Embryonic facial prominence (tissue), 1 donor: Measurements from ENCODE around the gene RPH3AL.
"Not testable (repeated sequence)": the region's sequence is repeated elsewhere in the genome, so short reads cannot be mapped to it uniquely, and the experiment has no call there.

Experiments used
- DNase-seq: peaks from one replicate; pipeline ENCODE4 v3.0.0-alpha.2; 2016; ENCODE audit errors: extremely low spot score

RPH3AL gene

GRCh38 chr17:320139-320538 is 32.5 kb downstream of the RPH3AL start:
- no peak for DNase-seq

DNA sequence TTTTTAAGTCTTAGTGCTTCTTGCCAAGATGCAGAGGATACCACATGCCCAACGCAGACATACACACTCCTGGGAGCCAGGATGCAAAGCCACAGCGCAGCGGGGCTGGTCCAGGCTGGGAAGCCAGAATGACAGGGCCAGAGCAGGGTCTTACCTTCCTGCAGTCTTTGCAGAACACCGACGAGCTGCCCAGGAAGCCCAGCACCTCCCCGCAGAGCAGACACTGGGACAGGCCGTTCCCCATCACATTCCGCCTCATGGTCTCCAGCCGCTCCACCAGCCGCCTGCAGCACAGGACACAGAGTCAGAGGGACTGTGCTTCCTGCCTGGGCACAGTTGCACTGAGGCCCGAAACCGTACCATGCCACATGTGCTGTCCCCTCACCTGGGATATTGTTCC is 33.3 kb downstream of the RPH3AL start:
- DNase-seq, result no peak

DNA sequence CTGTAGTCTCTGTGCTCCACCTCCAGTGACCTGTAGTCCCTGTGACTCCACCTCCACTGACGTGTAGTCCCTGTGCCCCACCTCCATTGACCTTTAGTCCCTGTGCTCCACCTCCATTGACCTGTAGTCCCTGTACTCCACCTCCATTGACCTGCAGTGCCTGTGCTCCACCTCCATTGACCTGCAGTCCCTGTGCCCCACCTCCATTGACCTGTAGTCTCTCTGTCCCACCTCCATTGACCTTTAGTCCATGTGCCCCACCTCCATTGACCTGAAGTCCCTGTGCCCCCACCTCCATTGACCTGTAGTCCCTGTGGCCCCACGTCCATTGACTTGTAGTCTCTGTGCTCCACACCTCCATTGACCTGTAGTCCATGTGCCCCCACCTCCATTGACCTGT is 35.5 kb downstream of the RPH3AL start:
- DNase-seq, result not testable (repeated sequence)

- not testable (repeated sequence) for DNase-seq
Measured at GRCh38 chr17:315399-315798, 37.2 kb downstream of the RPH3AL start.

DNA sequence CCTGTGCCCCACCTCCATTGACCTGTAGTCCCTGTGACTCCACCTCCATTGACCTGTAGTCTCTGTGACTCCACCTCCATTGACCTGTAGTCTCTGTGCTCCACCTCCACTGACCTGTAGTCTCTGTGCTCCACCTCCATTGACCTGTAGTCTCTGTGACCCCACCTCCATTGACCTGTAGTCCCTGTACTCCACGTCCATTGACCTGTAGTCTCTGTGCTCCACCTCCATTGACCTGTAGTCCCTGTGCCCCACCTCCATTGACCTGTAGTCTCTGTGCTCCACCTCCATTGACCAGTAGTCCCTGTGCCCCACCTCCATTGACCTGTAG is 38.0 kb downstream of the RPH3AL start:
- not testable (repeated sequence) for DNase-seq

- no peak for DNase-seq
Measured at GRCh38 chr17:313911-314613, 38.5 kb downstream of the RPH3AL start.

DNA sequence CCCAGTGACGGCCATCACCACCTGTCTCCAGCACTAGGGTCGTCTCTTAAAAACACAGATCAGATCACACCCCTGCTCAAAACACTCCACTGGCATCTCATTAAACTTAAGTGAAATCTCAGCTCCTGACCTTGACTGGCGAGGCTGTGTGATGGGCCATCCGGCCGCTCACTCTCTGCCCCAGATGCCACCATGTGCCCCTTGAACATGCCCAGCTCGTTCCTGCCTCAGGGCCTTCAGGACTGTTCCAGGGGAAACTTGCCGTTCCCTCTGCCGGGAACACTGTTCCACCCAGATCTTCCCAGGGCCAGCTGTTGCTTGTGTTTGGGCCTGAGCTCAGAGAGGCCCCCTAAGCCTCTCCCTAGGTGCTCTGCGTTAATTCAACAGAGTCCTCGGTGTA is 39.4 kb downstream of the RPH3AL start:
- no peak for DNase-seq

DNA sequence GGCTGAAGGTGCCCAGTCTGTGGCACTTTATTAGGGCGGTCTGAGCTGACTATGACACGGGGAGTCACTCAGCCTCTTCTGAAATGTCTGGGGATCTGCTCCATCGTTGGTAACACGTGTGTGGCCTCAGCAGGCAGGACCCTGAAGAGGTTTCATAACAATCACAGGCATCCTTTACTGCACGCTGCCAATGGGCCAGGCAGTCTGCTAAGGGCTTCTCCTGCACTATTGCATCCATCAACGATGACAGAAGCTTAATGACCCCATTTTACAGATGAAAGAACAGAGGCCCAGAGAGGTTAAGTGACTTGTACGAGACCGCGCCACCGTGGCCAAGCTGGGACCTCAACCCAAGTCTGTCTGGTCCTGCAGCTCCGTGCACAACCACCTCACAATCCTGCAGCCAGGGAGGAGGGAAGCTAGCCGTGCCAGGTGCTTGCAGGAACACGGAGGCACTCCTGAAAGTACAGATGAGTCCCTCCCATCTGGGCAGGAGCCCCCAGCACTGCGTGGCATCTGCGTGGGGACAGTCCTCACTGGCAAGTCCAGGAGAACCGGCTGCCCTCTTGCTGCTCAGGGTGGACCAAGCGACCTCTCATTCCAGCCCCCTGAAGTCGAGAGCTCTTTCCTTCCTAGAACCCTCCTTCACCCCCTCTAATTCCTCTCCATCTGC is 40.0 kb downstream of the RPH3AL start:
- no peak for DNase-seq

- DNase-seq, result no peak
Measured at GRCh38 chr17:311119-311782, 41.4 kb downstream of the RPH3AL start.

DNA sequence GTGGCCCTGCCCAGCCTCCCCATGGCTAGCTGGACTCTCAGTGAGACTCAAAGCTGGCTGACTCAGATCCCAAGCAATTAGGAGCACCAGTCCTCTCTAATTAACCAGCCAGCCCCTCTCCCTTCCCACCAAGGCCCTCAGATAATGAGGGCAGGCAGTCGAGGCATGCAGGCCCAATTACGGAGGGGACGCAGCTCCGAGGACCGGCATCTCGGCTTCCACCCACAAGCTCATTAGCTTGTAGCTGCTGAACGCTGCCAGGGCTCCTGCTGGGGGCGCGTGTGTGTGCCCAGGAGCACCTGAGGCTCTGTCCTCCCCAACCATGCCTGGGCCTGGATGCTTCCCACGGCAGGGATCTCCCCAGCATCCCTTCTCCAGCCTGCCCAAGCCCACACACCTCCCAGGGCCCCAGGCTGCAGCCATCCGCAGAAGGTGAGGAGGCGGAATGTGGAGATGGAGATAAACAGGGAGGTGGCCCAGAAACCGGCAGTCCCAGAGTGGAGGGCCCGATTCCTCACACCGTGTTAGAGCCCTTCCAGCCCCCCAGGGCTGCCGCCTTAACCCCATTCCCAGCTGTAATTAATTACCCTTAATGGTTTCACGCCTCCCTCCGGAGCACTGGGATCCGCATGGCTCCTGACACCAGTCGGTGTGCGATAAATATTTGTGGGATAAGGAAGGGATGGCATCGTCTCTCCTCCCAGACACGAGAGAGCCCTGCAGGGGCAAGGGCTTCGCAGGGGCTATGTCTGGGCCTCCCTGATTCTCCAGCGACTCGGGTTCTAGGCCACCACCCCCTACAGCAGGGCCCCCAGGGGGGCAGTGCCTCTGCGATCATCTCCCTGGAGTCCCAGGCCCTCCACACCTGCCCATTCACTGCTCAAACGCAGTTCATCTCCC is 42.2 kb downstream of the RPH3AL start:
- DNase-seq, result no peak

- DNase-seq, result no peak
Measured at GRCh38 chr17:309361-309888, 43.2 kb downstream of the RPH3AL start.

DNA sequence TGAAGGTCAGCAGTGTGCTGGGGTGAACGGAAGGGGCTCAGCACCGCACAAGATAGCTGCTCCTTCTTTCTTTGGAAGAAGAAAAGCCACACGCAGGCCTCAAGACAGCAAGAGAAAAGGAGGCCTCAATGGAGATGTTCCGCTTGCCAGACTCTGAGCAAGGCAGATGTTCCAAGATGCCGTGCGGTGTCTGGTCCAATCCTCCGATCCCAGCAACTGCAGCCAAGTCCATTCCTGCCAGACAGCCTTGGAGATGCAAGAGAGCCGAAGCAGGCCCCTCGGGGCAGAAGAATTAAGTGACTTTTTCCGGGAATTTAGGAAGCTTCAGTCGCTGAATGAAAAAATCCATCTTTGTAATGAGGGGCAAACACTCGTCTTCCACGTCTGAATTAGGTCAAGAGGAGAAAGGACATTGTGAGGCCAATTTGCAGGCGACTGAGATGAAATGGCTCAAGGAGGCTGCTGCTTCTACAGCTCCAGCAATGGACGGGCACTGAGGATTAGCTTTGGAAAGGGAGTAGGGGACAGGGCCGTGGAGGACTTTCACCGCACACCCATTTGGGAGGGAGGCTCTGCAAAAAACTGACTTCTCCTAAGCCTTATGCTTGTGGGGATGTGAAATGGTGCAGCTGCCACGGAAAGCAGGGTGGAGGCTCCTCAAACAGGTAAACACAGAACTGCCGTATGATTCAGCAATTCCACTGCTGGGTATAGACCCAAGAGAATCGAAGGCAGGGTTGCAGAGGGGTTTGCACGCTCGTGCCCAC is 44.7 kb downstream of the RPH3AL start:
- DNase-seq, result no peak

- DNase-seq, result no peak
Measured at GRCh38 chr17:307295-307691, 45.3 kb downstream of the RPH3AL start.

GRCh38 chr17:306536-307294 is 45.9 kb downstream of the RPH3AL start:
- no peak for DNase-seq

DNA sequence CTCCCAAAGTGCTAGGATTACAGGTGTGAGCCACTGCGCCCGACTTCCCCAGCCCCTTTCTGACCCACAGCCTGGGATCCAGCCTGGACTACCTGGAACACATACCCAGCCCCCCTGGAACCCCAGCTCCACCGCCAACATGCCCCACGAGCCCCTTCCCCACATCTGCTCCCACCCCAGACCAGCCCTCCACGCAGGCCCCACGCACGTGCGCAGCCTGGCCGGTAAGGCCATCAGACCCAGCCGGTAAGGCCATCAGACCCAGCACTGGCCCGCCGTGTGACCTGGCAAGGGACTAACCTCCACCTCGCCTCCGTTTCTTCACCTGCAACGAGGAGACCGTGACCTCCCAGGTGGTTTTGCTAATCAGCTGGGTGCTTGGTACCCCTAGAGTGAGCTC is 46.5 kb downstream of the RPH3AL start:
- DNase-seq, result no peak

GRCh38 chr17:305090-305976 is 47.3 kb downstream of the RPH3AL start:
- DNase-seq, result no peak

DNA sequence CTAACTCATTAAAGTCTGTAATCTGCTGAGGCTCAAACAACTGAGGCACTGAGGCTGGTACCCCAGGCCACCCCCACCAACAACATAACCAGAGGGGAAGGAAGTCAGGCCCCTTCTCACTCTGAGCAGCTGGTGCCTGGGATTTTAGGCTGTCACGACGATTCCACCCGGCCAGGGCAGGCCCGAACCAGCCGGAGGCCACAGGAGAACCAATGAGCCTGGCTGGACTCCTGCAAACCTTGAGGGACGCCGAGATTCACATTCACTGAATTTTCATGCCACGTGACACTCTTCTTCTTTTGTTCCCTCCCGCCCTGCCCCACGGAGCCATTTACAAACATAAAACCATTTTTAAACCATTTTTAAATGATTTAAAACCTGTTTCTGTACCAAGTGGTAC is 48.1 kb downstream of the RPH3AL start:
- no peak for DNase-seq

GRCh38 chr17:303168-303567 is 49.4 kb downstream of the RPH3AL start:
- DNase-seq, result no peak

DNA sequence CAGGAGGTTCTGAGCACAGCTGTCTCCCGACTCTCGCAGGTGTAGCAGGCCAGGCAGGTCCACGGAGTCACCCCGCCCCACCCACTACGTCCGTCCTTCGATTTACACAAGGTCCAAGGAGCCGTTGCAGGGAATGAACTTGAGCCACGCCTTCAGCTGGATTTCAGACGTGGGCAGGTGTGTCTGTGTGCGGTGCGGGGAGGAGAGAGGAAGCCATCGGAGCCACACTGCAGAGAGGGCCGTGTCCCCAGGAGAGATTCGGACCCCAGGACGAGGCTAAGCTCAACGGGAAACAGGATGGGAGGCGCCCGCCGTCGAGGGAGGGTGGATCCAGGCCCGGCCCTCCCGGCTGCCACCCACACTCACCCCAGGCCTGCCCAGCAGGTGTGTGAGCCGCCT is 50.3 kb downstream of the RPH3AL start:
- no peak for DNase-seq
